CD4-positive, alpha-beta T cell treated with Interleukin-2 at 100 ng/mL for 4 hours (primary cell): Measurements from ENCODE around the gene PCDH17.

Source experiments
- DNase-seq: peaks from one replicate; pipeline ENCODE4 v3.0.0-alpha.2; 2020; ENCODE audit warnings: low spot score

PCDH17 gene

DNA sequence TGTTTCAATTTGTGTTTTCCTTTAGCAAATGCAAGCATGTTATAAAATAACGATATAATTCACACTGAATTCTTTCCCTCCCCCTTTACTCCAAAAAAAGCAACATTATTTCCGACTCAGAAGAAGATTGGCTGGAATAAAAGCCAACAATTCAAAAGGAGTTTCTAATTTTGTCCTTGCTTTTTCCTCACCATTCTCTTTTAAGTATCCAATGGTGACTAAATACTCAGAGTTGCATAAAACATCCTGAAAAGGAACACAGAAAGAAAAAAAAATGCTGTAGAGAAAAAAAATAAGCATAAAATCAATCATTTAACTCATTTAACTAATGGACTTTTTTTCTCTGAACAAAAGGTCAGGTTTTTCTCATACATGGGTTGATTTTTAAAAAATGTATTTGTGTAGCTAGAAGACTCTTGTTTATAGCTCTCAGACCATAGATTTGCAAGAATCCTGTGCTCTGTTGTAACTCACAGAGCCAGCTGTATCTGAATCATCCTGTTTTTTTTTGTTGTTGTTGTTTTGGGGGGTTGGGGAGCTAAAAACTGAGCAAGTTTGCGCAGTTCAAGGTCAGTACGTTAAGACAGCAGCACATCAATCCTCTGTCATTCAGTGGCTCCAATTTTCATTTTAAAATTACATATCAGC is 108.1 kb downstream of the PCDH17 start:
- DNase-seq = no peak

- DNase-seq = no peak
Observed at GRCh38 chr13:57740719-57741118, 109.2 kb downstream of the PCDH17 start.

DNA sequence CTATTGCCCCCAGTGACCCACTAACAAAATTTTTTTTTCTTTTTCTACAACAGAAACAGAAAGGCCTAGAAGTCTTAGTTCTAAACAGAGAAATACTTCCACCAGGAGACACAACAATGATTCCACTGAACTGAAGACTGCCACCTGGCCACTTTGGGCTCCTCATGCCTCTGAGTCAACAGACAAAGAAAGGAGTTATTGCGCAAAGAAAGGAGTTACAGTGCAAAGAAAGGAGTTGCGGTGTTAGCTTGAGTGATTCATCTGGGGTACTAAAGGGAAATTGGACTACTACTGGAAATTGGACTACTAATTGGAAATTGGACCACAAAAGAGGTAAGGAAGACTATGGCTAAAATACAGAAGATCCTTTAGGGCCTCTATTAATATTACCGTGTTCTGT is 116.6 kb downstream of the PCDH17 start:
- no peak for DNase-seq

GRCh38 chr13:57760951-57761350 is 129.4 kb downstream of the PCDH17 start:
- no peak for DNase-seq

GRCh38 chr13:57763689-57764088 is 132.1 kb downstream of the PCDH17 start:
- DNase-seq = no peak
